Glomerular visceral epithelial cell (primary cell): Measurements from ENCODE around the gene BRPF3.

Experiments
- DNase-seq: peaks from one replicate; pipeline ENCODE4 v3.0.0-alpha.2; 2016; ENCODE audit errors: extremely low spot score

The BRPF3 gene

GRCh38 chr6:36268478-36269275 lies 72.1 kb downstream of the BRPF3 start:
- DNase-seq, result no peak

- DNase-seq, result no peak
These were observed 73.5 kb downstream of the BRPF3 start, which contains the start of gene PNPLA1 for GRCh38 chr6:36269834-36270705. Gene PNPLA1, plus strand, starts transcription at chr6:36270060. Its CDS starts 400 bp downstream, at chr6:36270460.

- DNase-seq, result no peak
These were observed 75.7 kb downstream of the BRPF3 start for GRCh38 chr6:36272234-36272633.

- DNase-seq, result no peak
These were observed 76.5 kb downstream of the BRPF3 start for GRCh38 chr6:36273067-36273466.

- no peak for DNase-seq
These were observed 77.4 kb downstream of the BRPF3 start for GRCh38 chr6:36273802-36274514.

- no peak for DNase-seq
These were observed 80.3 kb downstream of the BRPF3 start for GRCh38 chr6:36276581-36277536.

- no peak for DNase-seq
These were observed 81.5 kb downstream of the BRPF3 start for GRCh38 chr6:36277946-36278470.

GRCh38 chr6:36280467-36280866 lies 83.9 kb downstream of the BRPF3 start:
- DNase-seq, result no peak

GRCh38 chr6:36280983-36281382 lies 84.4 kb downstream of the BRPF3 start:
- DNase-seq, result no peak
